DOHH2 (cell line): Measurements from ENCODE around the gene DIP2B.

Experiments used
- EZH2phosphoT487 ChIP-seq: fragments of 200-600 bp; sonication (generic); IDR thresholded peaks from 2 replicates; pipeline ENCODE4 v1.6.1; 2017; ENCODE audit warnings: borderline replicate concordance, mild to moderate bottlenecking, antibody characterized with exemption, low read length, moderate library complexity, mixed read lengths
- TF ChIP-seq, protein P1 (sequence below): fragments of 200-600 bp; sonication (generic); IDR thresholded peaks from one replicate; pipeline ENCODE4 v1.5.1; 2014; ENCODE audit warnings: antibody characterized with exemption, mild to moderate bottlenecking, low read depth, low read length; ENCODE audit not compliant: poor library complexity, severe bottlenecking

DNA sequence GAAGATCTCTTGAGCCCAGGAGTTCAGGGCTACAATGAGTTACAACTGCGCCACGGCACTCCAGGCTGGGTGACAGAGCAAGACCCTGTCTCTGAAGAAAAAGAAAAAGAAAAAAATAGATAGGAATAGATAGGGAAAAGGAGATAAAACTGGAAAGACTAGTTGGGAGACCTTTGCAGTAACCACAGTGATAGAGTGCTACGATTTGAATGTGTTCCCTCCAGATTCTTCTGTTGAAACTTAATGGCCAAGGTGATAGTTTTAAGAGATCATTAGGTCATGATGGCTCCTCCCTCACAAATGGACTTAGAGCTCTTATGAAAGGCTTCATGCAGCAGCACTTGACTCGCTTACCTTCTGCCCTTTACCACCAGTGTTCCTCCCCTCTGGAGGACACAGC, 245.6 kb downstream of the DIP2B start:
- TF ChIP-seq, protein P1, sequence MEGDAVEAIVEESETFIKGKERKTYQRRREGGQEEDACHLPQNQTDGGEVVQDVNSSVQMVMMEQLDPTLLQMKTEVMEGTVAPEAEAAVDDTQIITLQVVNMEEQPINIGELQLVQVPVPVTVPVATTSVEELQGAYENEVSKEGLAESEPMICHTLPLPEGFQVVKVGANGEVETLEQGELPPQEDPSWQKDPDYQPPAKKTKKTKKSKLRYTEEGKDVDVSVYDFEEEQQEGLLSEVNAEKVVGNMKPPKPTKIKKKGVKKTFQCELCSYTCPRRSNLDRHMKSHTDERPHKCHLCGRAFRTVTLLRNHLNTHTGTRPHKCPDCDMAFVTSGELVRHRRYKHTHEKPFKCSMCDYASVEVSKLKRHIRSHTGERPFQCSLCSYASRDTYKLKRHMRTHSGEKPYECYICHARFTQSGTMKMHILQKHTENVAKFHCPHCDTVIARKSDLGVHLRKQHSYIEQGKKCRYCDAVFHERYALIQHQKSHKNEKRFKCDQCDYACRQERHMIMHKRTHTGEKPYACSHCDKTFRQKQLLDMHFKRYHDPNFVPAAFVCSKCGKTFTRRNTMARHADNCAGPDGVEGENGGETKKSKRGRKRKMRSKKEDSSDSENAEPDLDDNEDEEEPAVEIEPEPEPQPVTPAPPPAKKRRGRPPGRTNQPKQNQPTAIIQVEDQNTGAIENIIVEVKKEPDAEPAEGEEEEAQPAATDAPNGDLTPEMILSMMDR, result no peak
- no peak for TF ChIP-seq EZH2phosphoT487
